ENCODE results near the gene TMEM37.

- TF ChIP-seq CTCF (IDR thresholded peaks at IDR 0.05; ENCODE audit: low read depth, low read length) (no peak), POLR2A (IDR thresholded peaks at IDR 0.05; ENCODE audit: extremely low read depth, insufficient read length) (no peak)
Measured at GRCh38 chr2:119438128-119438656, 6.5 kb downstream of the TMEM37 start.

Measured in NB4 (cell line).